K562 (cell line): ENCODE measurements around the gene RBM12. TPM values are rescaled to one million over a fixed set of nuclear protein-coding genes. Genes with fewer than 3 reads are reported as not detected.

Source experiments
- PCBP2 ChIP-seq: fragments of 200-400 bp; formaldehyde crosslinking; IDR thresholded peaks from 2 replicates; pipeline ENCODE4 v1.6.1; 2018; ENCODE audit warnings: low read length, low read depth, mild to moderate bottlenecking, moderate library complexity; ENCODE audit not compliant: poor library complexity, severe bottlenecking
- PURB ChIP-seq: sonication (generic); formaldehyde crosslinking; IDR thresholded peaks from 2 replicates; pipeline ENCODE4 v1.9.0; 2021; ENCODE audit warnings: low read depth, mild to moderate bottlenecking, missing genetic modification reagents
- ZZZ3 ChIP-seq: fragments of 450-650 bp; IDR thresholded peaks from 2 replicates; pipeline ENCODE4 v1.6.1; 2016; ENCODE audit warnings: antibody characterized with exemption, mild to moderate bottlenecking, moderate library complexity
- polyA plus RNA-seq, 8 experiments: library from polyadenylated mRNA; depleted of rRNA in 4 of 8; stranded (reverse) in 5 of 8; unstranded in 3 of 8; fragments of >200 nt; fragmentation: Nextera tagmentation in 2 of 8; fragmentation: Illumina TruSeq in 1 of 8; extraction: Ambion mirVana in 2 of 8; extraction: Trizol in 1 of 8; gene quantifications; 2 replicates each; pipeline versions ENCODE4 v1.2.1 to v1.2.3, GENCODE V29; 2011 to 2014; ENCODE audit warnings: inconsistent platforms in 1 of 8, missing spikeins in 1 of 8
- total RNA-seq, 7 experiments: library from RNA; depleted of rRNA in 6 of 7; stranded (reverse); fragments of >200 nt in 6 of 7; fragmentation: Illumina TruSeq in 2 of 7; extraction: Trizol in 2 of 7; gene quantifications; 2 replicates each; pipeline versions ENCODE4 v1.2.1 to v1.2.3, GENCODE V29; 2011 to 2021; ENCODE audit warnings: low replicate concordance in 1 of 7
- TF ChIP-seq, protein P1 (sequence below), 2 experiments: fragments of 450-650 bp; IDR thresholded peaks; 2 replicates each; pipeline ENCODE4 v1.6.1; 2018; ENCODE audit warnings: mild to moderate bottlenecking in 2 of 2, low read depth in 1 of 2; ENCODE audit not compliant: partially characterized antibody in 2 of 2
- TF ChIP-seq, protein P2 (sequence below): sonication (generic); formaldehyde crosslinking; IDR thresholded peaks from 2 replicates; pipeline ENCODE4 v1.8.1; 2022; ENCODE audit warnings: missing genetic modification reagents
- TF ChIP-seq, protein P3 (sequence below): sonication (generic); formaldehyde crosslinking; IDR thresholded peaks from 2 replicates; pipeline ENCODE4 v1.8.1; 2023; ENCODE audit warnings: mild to moderate bottlenecking, missing genetic modification reagents

RBM12 gene
- total and polyA plus RNA-seq, 9 of the 15 experiments (the other 6 are each of a cell fraction or from before 2014, with no cell fraction given): 5.0 to 162 (median 73.3) TPM

DNA sequence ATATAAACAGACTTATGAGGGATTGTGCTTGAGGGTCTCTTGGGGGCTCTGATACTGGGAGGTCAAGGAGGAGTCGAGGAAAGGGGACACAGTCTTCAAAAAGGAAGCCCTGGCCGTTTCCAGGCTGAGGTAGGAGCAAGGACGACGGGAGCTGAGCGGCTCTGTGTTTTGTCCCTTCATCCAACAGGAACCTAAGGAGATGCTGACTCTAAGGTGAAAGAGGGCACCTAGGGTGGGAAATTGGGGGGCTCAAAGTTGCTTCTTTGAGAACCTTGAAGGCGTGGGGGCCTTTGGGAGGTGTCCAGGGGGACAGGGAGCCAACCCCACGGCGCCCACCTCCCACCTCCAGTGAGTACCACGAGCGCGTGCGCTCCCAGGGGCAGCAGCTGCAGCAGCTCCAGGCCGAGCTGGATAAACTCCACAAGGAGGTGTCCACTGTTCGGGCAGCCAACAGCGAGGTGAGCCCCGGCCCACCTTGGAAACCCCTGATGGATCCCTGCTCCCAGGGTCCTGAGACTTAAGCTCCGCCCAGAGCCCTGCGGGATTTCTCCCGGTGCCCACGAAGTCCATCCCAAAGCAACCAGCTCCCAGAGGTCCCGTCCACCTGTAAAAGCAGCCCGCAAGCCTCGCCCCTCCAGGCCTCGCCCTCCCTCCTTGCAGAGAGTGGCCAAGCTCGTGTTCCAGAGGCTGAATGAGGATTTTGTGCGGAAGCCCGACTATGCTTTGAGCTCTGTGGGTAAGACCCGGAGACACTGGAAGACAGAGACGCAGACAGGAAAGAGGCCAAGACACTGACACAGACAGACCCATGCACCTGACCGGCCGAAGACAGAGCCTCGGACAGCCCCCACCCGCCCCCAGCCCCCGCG lies 46.2 kb downstream of the RBM12 start (continued):
- TF ChIP-seq, protein P1, sequence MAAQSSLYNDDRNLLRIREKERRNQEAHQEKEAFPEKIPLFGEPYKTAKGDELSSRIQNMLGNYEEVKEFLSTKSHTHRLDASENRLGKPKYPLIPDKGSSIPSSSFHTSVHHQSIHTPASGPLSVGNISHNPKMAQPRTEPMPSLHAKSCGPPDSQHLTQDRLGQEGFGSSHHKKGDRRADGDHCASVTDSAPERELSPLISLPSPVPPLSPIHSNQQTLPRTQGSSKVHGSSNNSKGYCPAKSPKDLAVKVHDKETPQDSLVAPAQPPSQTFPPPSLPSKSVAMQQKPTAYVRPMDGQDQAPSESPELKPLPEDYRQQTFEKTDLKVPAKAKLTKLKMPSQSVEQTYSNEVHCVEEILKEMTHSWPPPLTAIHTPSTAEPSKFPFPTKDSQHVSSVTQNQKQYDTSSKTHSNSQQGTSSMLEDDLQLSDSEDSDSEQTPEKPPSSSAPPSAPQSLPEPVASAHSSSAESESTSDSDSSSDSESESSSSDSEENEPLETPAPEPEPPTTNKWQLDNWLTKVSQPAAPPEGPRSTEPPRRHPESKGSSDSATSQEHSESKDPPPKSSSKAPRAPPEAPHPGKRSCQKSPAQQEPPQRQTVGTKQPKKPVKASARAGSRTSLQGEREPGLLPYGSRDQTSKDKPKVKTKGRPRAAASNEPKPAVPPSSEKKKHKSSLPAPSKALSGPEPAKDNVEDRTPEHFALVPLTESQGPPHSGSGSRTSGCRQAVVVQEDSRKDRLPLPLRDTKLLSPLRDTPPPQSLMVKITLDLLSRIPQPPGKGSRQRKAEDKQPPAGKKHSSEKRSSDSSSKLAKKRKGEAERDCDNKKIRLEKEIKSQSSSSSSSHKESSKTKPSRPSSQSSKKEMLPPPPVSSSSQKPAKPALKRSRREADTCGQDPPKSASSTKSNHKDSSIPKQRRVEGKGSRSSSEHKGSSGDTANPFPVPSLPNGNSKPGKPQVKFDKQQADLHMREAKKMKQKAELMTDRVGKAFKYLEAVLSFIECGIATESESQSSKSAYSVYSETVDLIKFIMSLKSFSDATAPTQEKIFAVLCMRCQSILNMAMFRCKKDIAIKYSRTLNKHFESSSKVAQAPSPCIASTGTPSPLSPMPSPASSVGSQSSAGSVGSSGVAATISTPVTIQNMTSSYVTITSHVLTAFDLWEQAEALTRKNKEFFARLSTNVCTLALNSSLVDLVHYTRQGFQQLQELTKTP (IDR thresholded peaks at IDR 0.05; ENCODE audit: low read depth in 1 of 2, partially characterized antibody in 2 of 2): no peak
- TF ChIP-seq, protein P2, sequence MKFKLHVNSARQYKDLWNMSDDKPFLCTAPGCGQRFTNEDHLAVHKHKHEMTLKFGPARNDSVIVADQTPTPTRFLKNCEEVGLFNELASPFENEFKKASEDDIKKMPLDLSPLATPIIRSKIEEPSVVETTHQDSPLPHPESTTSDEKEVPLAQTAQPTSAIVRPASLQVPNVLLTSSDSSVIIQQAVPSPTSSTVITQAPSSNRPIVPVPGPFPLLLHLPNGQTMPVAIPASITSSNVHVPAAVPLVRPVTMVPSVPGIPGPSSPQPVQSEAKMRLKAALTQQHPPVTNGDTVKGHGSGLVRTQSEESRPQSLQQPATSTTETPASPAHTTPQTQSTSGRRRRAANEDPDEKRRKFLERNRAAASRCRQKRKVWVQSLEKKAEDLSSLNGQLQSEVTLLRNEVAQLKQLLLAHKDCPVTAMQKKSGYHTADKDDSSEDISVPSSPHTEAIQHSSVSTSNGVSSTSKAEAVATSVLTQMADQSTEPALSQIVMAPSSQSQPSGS (CRISPR knock-in tag): no peak
- TF ChIP-seq ZZZ3: no peak
- no peak for TF ChIP-seq PURB (CRISPR knock-in tag)
- TF ChIP-seq PCBP2: no peak
- TF ChIP-seq, protein P3, sequence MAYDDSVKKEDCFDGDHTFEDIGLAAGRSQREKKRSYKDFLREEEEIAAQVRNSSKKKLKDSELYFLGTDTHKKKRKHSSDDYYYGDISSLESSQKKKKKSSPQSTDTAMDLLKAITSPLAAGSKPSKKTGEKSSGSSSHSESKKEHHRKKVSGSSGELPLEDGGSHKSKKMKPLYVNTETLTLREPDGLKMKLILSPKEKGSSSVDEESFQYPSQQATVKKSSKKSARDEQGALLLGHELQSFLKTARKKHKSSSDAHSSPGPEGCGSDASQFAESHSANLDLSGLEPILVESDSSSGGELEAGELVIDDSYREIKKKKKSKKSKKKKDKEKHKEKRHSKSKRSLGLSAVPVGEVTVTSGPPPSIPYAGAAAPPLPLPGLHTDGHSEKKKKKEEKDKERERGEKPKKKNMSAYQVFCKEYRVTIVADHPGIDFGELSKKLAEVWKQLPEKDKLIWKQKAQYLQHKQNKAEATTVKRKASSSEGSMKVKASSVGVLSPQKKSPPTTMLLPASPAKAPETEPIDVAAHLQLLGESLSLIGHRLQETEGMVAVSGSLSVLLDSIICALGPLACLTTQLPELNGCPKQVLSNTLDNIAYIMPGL (CRISPR knock-in tag): no peak
